ENCODE data around the gene DMRTB1.

Gene DMRTB1

DNA sequence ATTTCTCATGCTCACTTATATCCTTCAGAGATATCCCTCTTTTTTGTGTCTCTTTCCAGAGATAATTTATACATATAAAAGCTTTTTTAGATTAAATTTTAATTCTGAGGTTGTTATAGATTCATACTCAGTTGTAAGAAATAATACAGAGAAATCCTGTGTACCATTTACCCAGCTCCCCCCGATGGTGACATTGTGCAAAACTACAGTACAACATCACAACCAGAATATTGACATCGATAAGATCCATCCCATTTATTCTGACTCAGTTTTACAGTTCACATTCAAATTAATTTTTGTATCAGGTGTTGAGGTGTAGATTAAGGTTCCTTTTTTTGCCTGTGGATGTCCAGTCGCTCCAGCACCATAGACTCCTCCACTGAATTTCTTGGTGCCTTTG is 14.3 kb downstream of the DMRTB1 start:
- no peaks in the 10 kb centered on the region for H3K9me3 ChIP-seq (ENCODE audit: control insufficient read depth in 2 of 2, low read length in 2 of 2)
- peaks cover 0 to 3% of the 10 kb centered on the region in 2 donors for H3K27me3 ChIP-seq (ENCODE audit: control insufficient read depth in 2 of 2, insufficient read depth in 2 of 2, low read length in 2 of 2)
- no peak overlapping the region for H3K4me3 ChIP-seq (ENCODE audit: low read length in 2 of 2)
- H3K36me3 ChIP-seq (ENCODE audit: control insufficient read depth in 2 of 2, insufficient read depth in 2 of 2, low read length in 2 of 2): no peaks in the 10 kb centered on the region
- H3K4me1 ChIP-seq (ENCODE audit: control insufficient read depth in 2 of 2, insufficient read depth in 2 of 2, low read length in 2 of 2): no peaks in the 10 kb centered on the region
- no peak overlapping the region for H3K9ac ChIP-seq (ENCODE audit: low read depth in 1 of 2, low read length in 2 of 2)
- no peak overlapping the region for H3K27ac ChIP-seq (ENCODE audit: low read depth in 2 of 2, low read length in 2 of 2)

DNA sequence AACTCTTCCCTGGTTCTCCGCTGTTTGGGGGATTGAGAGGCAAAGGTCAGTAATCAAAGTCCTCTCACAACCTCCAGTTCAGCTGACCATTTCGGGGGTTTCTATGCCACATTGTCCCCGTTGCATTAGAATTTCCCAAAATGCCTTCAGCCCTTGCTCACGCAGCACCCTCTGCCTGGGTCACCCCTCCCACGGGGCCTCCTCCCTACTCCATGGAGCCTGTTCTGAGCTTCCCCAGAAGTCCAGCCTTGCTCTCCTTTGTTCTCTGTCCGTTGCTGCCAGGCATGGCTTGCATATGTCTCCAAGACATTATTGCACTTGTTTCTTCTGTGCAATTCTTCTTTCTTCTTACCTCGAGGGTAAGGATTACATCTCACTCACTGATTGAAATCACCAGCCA is 16.5 kb downstream of the DMRTB1 start:
- H3K4me3 ChIP-seq (ENCODE audit: low read length in 2 of 2): no peak overlapping the region
- no peaks in the 10 kb centered on the region for H3K36me3 ChIP-seq (ENCODE audit: control insufficient read depth in 2 of 2, insufficient read depth in 2 of 2, low read length in 2 of 2)
- no peak overlapping the region for H3K9ac ChIP-seq (ENCODE audit: low read depth in 1 of 2, low read length in 2 of 2)
- H3K4me1 ChIP-seq (ENCODE audit: control insufficient read depth in 2 of 2, insufficient read depth in 2 of 2, low read length in 2 of 2): no peaks in the 10 kb centered on the region
- H3K27ac ChIP-seq (ENCODE audit: low read depth in 2 of 2, low read length in 2 of 2): no peak overlapping the region
- peaks cover 0 to 3% of the 10 kb centered on the region in 2 donors for H3K27me3 ChIP-seq (ENCODE audit: control insufficient read depth in 2 of 2, insufficient read depth in 2 of 2, low read length in 2 of 2)
- H3K9me3 ChIP-seq (ENCODE audit: control insufficient read depth in 2 of 2, low read length in 2 of 2): no peaks in the 10 kb centered on the region

DNA sequence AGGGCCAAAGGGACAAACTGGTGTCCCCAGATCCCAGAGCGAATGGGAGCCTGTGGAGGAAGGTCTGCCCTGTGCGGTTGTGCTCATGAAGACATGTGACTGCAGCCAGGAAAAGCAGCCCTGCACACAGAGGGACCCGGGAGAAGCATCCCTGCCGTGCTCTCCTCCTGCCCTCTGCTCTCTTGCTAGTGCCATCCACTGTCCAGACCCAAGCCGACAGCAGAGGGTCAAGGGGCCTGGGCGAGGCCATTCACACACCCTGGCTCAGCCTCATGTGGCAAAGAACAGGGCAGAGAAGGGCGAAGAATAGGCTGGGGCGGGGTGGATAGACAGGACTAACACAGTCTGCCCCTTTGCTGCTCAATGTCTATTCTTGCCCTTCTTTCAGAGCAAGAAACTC is 17.4 kb downstream of the DMRTB1 start:
- no peaks in the 10 kb centered on the region for H3K9me3 ChIP-seq (ENCODE audit: control insufficient read depth in 2 of 2, low read length in 2 of 2)
- H3K9ac ChIP-seq (ENCODE audit: low read depth in 1 of 2, low read length in 2 of 2): no peak overlapping the region
- H3K36me3 ChIP-seq (ENCODE audit: control insufficient read depth in 2 of 2, insufficient read depth in 2 of 2, low read length in 2 of 2): no peaks in the 10 kb centered on the region
- peaks cover 0 to 3% of the 10 kb centered on the region in 2 donors for H3K27me3 ChIP-seq (ENCODE audit: control insufficient read depth in 2 of 2, insufficient read depth in 2 of 2, low read length in 2 of 2)
- H3K4me3 ChIP-seq (ENCODE audit: low read length in 2 of 2): no peak overlapping the region
- H3K4me1 ChIP-seq (ENCODE audit: control insufficient read depth in 2 of 2, insufficient read depth in 2 of 2, low read length in 2 of 2): no peaks in the 10 kb centered on the region
- no peak overlapping the region for H3K27ac ChIP-seq (ENCODE audit: low read depth in 2 of 2, low read length in 2 of 2)

DNA sequence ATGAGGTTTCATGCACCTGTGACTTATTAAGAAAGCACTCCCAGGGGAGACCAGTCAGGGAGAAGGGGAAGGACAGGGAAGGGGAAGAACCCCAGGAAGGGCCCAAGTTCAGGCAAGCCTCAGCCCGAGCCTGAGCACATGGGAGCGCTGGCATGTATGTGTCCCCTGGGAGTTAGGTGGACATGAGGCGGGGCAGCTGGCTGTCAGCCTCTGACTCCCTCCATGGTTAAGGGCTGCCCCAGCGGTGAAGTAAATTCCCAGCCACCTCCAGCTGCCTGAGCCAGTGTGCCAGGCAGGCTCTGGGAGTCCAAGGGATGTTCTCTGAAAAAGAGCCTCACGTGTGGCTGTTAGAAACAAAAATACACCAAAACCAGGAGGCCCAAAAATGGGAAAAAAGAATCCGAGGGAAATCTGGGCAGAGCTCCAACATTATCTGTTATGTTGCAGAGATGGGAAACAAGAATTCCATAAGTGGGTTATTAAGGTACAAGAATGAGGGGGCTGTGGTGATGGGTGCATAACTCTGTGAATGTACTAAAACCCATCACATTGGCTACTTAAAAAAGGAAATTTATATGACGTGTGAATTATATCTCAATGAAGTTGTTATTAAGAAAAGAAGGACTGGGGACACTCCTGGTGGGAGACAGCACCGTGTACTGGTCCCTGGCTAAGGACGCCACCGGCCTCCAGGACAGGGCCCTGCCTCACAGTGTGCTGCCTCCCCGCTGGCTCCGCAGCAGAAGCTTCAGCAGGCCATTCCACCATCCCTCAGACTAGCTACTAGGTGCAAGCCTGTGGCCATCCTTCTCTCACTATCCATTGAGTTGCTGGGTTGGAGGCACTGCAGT is 18.7 kb downstream of the DMRTB1 start:
- peaks cover 0 to 3% of the 10 kb centered on the region in 2 donors for H3K27me3 ChIP-seq (ENCODE audit: control insufficient read depth in 2 of 2, insufficient read depth in 2 of 2, low read length in 2 of 2)
- H3K4me1 ChIP-seq (ENCODE audit: control insufficient read depth in 2 of 2, insufficient read depth in 2 of 2, low read length in 2 of 2): no peaks in the 10 kb centered on the region
- no peaks in the 10 kb centered on the region for H3K9me3 ChIP-seq (ENCODE audit: control insufficient read depth in 2 of 2, low read length in 2 of 2)
- H3K36me3 ChIP-seq (ENCODE audit: control insufficient read depth in 2 of 2, insufficient read depth in 2 of 2, low read length in 2 of 2): no peaks in the 10 kb centered on the region
- H3K9ac ChIP-seq (ENCODE audit: low read depth in 1 of 2, low read length in 2 of 2): no peak overlapping the region
- H3K27ac ChIP-seq (ENCODE audit: low read depth in 2 of 2, low read length in 2 of 2): no peak overlapping the region
- no peak overlapping the region for H3K4me3 ChIP-seq (ENCODE audit: low read length in 2 of 2)

DNA sequence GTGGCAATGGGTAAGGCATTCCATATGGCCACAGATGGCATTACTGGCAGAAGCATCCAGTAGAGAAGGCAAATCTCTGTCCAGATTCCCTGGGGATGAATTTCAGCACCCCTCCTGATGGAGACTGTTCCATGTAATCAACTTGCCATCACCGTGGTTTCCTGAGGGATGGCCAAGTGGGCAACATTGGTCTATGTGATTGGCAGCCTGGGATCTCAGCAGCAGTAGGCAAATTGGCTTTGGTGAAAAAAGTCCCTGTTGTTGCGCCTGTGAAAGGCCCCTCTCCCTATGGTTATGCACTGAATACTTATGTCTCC is 19.3 kb downstream of the DMRTB1 start:
- Histone ChIP-seq H3K9ac (ENCODE audit: low read depth in 1 of 2, low read length in 2 of 2) (no peak overlapping the region), H3K4me3 (ENCODE audit: low read length in 2 of 2) (no peak overlapping the region), H3K36me3 (ENCODE audit: control insufficient read depth in 2 of 2, insufficient read depth in 2 of 2, low read length in 2 of 2) (no peaks in the 10 kb centered on the region), H3K9me3 (ENCODE audit: control insufficient read depth in 2 of 2, low read length in 2 of 2) (no peaks in the 10 kb centered on the region), H3K27me3 (ENCODE audit: control insufficient read depth in 2 of 2, insufficient read depth in 2 of 2, low read length in 2 of 2) (peaks cover 0 to 3% of the 10 kb centered on the region in 2 donors), H3K27ac (ENCODE audit: low read depth in 2 of 2, low read length in 2 of 2) (no peak overlapping the region), H3K4me1 (ENCODE audit: control insufficient read depth in 2 of 2, insufficient read depth in 2 of 2, low read length in 2 of 2) (no peaks in the 10 kb centered on the region)

DNA sequence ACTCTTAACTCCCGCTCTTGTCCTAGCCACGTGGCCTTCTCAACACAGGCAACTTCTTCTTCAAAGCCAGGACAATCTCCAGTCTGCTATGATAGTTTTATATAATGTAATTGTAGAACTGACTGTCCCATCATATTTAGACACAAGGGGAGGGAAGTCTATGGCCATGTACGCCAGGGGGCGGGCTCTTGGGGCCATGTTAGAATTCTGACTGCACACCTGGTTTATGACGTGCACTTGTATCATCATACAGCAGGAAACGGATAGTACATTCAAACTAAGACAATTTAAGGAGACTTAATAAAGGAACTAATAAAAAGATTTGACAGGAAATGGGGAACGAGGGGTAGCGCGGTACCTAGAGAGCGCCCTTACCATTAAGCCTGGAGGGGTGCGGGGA is 21.5 kb downstream of the DMRTB1 start:
- H3K36me3 ChIP-seq (ENCODE audit: control insufficient read depth in 2 of 2, insufficient read depth in 2 of 2, low read length in 2 of 2): no peaks in the 10 kb centered on the region
- peaks cover 0 to 5% of the 10 kb centered on the region in 2 donors for H3K27me3 ChIP-seq (ENCODE audit: control insufficient read depth in 2 of 2, insufficient read depth in 2 of 2, low read length in 2 of 2)
- H3K4me1 ChIP-seq (ENCODE audit: control insufficient read depth in 2 of 2, insufficient read depth in 2 of 2, low read length in 2 of 2): no peaks in the 10 kb centered on the region
- no peak overlapping the region for H3K27ac ChIP-seq (ENCODE audit: low read depth in 2 of 2, low read length in 2 of 2)
- H3K4me3 ChIP-seq (ENCODE audit: low read length in 2 of 2): no peak overlapping the region
- no peak overlapping the region for H3K9ac ChIP-seq (ENCODE audit: low read depth in 1 of 2, low read length in 2 of 2)
- no peaks in the 10 kb centered on the region for H3K9me3 ChIP-seq (ENCODE audit: control insufficient read depth in 2 of 2, low read length in 2 of 2)

DNA sequence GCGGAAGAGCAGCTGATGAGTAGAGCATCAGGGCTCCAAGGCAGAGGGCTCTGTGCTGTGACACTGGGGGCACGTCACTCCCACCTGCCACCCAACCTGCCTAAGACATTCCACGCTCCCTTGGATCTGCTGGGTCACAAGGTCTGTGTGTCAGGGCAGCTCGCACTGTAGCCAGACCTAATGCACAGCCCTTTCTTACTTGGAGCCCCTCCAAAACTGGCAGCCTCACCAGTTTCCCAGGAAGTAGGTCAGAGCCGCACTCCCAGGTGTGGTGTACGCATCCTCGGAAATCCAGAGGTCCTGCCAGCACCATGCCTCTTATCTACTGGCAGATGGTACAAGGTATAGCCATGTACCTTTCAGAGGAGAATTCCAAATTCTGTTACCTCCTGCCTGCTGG is 22.3 kb downstream of the DMRTB1 start:
- no peak overlapping the region for H3K4me3 ChIP-seq (ENCODE audit: low read length in 2 of 2)
- H3K27ac ChIP-seq (ENCODE audit: low read depth in 2 of 2, low read length in 2 of 2): no peak overlapping the region
- no peaks in the 10 kb centered on the region for H3K4me1 ChIP-seq (ENCODE audit: control insufficient read depth in 2 of 2, insufficient read depth in 2 of 2, low read length in 2 of 2)
- H3K36me3 ChIP-seq (ENCODE audit: control insufficient read depth in 2 of 2, insufficient read depth in 2 of 2, low read length in 2 of 2): no peaks in the 10 kb centered on the region
- H3K9ac ChIP-seq (ENCODE audit: low read depth in 1 of 2, low read length in 2 of 2): no peak overlapping the region
- H3K9me3 ChIP-seq (ENCODE audit: control insufficient read depth in 2 of 2, low read length in 2 of 2): no peaks in the 10 kb centered on the region
- H3K27me3 ChIP-seq (ENCODE audit: control insufficient read depth in 2 of 2, insufficient read depth in 2 of 2, low read length in 2 of 2): peaks cover 5 to 7% of the 10 kb centered on the region in 2 donors

DNA sequence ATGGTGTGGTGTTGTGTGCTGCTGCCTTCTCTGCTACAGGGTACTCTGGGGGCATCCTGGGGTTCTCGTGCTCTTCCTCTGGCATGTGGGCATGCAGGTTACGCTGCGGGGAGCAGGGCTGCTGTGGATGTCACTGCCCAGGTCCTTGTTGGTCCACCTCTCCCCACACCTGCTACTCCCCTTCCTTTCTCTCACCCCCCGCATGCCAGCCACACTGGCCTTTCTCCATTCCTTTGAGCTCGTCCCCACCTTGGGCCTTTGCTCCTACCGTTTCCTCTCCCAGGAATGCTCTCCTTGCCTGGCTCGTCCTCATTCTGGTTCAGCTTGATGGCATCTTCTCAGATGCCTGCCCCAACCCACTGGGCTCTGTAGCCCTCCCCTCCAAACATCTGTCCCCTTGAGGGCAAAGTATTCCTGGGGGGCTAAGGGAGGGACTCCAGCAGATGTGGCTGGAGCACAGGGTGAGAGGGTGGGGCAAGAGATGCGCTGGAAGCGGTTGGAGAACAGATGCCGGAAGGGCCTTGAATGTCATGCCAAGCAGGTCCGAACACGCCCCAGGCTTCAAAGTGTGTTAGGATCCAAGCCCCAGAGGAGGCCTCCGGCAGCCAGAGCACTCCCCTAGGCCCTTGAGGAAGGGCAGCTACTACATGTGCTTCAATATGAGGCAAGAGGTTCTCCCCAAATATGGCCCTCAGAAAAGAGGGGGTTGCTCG is 23.4 kb downstream of the DMRTB1 start:
- Histone ChIP-seq H3K9ac (ENCODE audit: low read depth in 1 of 2, low read length in 2 of 2) (no peak overlapping the region), H3K36me3 (ENCODE audit: control insufficient read depth in 2 of 2, insufficient read depth in 2 of 2, low read length in 2 of 2) (no peaks in the 10 kb centered on the region), H3K4me1 (ENCODE audit: control insufficient read depth in 2 of 2, insufficient read depth in 2 of 2, low read length in 2 of 2) (no peaks in the 10 kb centered on the region), H3K27me3 (ENCODE audit: control insufficient read depth in 2 of 2, insufficient read depth in 2 of 2, low read length in 2 of 2) (peaks cover 7 to 12% of the 10 kb centered on the region in 2 donors), H3K27ac (ENCODE audit: low read depth in 2 of 2, low read length in 2 of 2) (no peak overlapping the region), H3K9me3 (ENCODE audit: control insufficient read depth in 2 of 2, low read length in 2 of 2) (no peaks in the 10 kb centered on the region), H3K4me3 (ENCODE audit: low read length in 2 of 2) (no peak overlapping the region)

DNA sequence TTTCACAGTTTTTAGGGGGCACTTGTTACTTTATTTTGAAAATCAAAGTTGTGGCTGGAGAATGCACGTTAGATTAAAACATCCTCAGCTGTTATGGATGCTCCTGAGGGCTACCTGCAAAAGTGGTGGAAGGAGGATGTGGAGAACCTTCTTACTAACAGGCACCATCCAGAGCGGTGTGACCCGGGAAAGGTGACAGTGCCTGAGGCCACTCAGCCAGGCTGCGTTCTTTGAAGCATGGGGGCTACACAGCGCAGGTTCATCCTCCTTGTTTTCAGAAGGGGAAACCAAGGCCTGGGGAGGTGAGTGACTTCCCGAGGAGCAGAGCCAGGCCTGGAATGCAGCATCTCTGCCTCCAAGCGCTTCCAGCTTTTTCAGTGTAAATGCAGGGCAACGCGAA is 24.0 kb downstream of the DMRTB1 start:
- H3K9ac ChIP-seq (ENCODE audit: low read depth in 1 of 2, low read length in 2 of 2): no peak overlapping the region

DNA sequence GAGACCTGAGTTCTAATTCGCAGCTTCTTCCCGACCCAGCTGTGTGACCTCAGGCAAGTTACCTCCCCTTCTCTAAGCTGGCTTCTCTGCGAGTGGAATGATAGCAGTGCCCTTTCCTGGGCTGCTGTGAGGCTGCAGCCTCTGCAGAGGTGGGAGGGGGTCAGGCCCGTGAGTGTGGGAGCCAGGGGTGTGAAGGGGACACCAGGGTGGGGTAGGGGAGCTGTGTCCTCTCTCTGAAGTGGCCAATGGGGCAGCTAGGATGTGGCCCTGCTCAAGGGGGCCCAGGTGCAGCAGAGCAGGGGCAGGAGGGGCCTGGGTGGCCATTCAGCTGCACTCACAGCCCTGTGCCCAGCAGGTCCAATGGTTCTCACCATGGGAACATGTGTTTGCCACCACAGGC is 24.5 kb downstream of the DMRTB1 start:
- no peak overlapping the region for H3K27ac ChIP-seq (ENCODE audit: low read depth in 2 of 2, low read length in 2 of 2)

More for the DNA sequence above, 24.0 kb downstream of the DMRTB1 start:
- no peak overlapping the region for H3K27ac ChIP-seq (ENCODE audit: low read depth in 2 of 2, low read length in 2 of 2)
- no peaks in the 10 kb centered on the region for H3K9me3 ChIP-seq (ENCODE audit: control insufficient read depth in 2 of 2, low read length in 2 of 2)
- H3K27me3 ChIP-seq (ENCODE audit: control insufficient read depth in 2 of 2, insufficient read depth in 2 of 2, low read length in 2 of 2): peaks cover 7 to 11% of the 10 kb centered on the region in 2 donors
- no peak overlapping the region for H3K4me3 ChIP-seq (ENCODE audit: low read length in 2 of 2)
- H3K36me3 ChIP-seq (ENCODE audit: control insufficient read depth in 2 of 2, insufficient read depth in 2 of 2, low read length in 2 of 2): no peaks in the 10 kb centered on the region
- no peaks in the 10 kb centered on the region for H3K4me1 ChIP-seq (ENCODE audit: control insufficient read depth in 2 of 2, insufficient read depth in 2 of 2, low read length in 2 of 2)

More for the DNA sequence above, 24.5 kb downstream of the DMRTB1 start:
- peaks cover 7 to 11% of the 10 kb centered on the region in 2 donors for H3K27me3 ChIP-seq (ENCODE audit: control insufficient read depth in 2 of 2, insufficient read depth in 2 of 2, low read length in 2 of 2)
- H3K4me1 ChIP-seq (ENCODE audit: control insufficient read depth in 2 of 2, insufficient read depth in 2 of 2, low read length in 2 of 2): no peaks in the 10 kb centered on the region
- H3K4me3 ChIP-seq (ENCODE audit: low read length in 2 of 2): no peak overlapping the region
- H3K36me3 ChIP-seq (ENCODE audit: control insufficient read depth in 2 of 2, insufficient read depth in 2 of 2, low read length in 2 of 2): no peaks in the 10 kb centered on the region
- no peaks in the 10 kb centered on the region for H3K9me3 ChIP-seq (ENCODE audit: control insufficient read depth in 2 of 2, low read length in 2 of 2)
- no peak overlapping the region for H3K9ac ChIP-seq (ENCODE audit: low read depth in 1 of 2, low read length in 2 of 2)
